AG20443 (cell line): ENCODE data around the gene NEURL2.
"Not testable (repeated sequence)": the region's sequence is repeated elsewhere in the genome, so short reads cannot be mapped to it uniquely, and the experiment has no call there.

Source experiments
- DNase-seq: peaks from one replicate; pipeline ENCODE4 v3.0.0; 2012; ENCODE audit warnings: low spot score, mixed read lengths

NEURL2 gene

DNA sequence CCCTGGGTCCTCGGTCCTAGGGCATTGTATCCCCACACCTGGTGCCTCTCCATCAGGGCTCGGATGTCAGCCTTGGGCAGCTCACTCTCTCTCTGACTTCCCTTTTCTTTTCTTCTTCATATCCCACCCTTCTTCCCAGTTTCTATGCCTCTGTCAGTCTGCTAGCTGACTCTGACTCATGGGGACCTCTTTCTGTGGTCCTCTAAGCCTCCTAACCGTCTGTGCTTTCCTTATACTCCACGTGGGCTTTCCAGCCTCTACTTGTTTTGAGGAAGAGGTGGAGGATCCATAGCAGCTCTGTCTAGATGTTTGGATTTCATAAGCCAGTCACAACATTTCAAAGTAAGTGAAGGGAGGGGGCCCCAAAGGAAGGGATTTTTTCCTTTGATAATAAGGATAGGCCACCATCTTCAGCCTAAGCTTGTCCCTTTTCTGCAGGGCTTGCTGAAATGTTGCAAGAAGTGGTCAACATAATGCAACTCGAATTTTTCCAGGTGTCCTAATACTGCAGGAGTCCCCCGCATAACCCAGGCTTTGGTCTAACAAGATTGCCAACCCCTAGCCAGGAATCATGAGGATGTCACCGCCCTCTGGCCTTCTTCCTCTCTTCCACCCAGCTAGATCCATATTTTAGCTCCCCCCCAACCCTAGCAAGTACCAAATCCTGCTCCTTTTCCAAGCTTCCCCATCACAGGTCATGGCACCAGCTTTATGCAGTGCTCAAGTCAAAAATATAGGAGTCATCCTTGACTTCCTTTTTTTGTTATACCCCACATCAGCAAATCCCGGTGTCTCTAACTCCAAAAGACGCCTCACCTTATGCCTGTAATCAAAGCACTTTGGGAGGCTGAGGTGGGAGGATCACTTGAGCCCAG is 29.7 kb upstream of the NEURL2 start:
- no peak for DNase-seq

DNA sequence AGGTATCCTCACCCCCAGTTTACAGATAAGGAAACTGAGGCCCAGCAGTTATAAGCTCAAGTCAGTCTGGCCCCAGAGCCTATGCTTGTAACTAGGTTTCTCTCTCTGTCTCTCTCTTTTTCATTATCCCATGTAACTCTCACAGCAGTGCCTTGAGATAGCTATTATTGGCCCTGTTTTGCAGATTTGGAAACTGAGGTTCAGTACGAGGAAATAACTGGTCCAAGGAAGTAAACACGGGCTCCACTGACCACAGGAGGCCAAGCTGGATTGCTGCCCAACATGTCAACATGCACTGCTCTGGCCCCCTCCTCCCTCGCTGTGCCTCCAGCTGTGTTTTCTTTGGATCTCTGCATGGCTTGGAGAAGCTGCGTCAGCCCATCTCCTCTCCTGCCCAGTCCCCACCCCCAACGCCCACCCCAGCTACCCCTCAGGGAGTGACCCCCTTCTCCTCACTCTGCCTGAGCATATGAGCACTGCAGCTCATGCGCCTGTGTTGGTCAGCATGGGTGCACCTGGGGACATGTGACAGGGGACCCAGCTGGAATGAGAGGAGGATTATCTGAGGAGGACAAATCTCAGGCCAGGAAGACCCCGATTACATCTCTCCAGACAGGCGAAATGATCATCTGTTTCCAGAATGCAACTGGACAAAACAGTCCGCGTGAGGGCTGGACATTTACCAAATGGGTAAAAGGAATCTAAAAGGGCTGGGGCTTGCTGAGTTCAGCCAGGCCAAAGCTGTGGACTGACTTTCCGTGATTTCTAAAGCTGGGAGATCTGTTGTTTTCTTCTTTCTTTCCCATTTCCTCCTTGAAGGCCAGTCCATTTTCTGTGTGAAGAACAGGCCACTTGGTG is 28.8 kb upstream of the NEURL2 start:
- no peak for DNase-seq

DNA sequence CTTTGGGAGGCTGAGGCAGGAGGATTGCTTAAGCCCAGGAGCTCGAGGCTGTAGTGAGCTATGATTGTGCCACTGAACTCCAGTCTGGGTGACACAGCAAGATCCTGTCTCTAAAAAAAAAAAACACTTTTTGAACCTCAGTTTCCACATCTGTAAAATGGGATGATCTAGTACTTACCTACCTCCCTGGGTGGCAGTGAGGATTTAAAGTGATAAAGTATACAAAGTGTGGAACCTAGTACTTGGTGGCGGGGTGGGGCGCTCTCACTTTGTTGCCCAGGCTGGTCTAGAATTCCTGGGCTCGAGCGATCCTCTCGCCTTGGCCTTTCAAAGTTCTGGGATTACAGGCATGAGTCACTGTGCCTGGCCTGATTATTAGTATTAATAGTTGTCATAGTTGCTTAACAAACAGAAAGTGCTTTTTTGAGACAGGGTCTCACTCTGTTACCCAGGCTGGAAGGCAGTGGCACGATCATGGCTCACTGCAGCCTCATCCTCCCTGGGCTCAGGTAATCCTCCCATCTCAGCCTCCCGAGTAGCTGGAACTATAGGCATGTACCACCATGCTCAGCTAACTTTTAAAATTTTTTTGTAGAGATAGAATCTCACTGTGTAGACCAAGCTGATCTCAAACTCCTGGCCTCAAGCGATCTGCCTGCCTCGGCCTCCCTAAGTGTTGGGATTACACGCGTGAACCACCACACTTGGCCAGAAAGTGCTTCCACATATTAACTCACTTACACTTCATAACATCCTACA is 27.9 kb upstream of the NEURL2 start:
- no peak for DNase-seq

DNA sequence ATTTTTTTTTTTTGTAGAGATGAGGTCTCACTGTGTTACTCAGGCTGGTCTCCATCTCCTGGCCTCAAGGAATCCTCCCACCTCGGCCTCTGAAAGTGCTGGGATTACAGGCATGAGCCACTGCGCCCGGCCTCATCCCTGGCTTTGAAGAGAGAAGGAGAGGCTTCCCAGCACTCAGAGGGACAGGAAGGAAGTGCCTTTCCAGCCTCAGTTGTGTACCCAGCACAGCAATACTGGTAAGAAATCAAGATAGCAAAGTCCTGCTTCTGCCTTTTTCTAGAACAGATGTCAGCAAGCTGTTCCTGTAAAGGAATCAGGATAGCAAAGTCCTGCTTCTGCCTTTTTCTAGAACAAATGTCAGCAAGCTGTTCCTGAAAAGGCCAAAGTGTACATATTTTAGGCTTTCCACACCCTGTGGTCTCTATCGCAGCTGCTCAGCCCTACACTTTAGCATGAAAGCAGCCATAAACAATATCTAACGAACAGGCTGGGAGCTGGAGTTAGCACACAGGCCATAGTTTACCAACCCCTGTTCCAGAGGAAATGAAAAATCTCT is 27.3 kb upstream of the NEURL2 start:
- no peak for DNase-seq

DNA sequence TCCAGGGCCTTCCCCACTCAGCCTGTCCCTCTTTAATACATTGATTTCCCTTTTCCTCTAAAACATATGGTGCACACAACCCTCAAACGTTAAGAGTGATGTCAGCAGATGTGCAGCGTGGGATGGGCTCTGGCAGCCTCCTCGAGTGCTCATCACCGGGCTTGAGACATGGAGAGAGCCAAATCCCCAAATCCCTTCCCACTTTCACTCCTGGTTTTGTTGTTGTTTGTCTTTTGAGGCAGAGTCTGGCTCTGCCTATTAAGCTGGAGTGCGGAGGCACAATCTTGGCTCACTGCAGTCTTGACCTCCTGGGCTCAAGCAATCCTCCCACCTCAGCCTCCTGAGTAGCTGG is 26.8 kb upstream of the NEURL2 start:
- no peak for DNase-seq

DNA sequence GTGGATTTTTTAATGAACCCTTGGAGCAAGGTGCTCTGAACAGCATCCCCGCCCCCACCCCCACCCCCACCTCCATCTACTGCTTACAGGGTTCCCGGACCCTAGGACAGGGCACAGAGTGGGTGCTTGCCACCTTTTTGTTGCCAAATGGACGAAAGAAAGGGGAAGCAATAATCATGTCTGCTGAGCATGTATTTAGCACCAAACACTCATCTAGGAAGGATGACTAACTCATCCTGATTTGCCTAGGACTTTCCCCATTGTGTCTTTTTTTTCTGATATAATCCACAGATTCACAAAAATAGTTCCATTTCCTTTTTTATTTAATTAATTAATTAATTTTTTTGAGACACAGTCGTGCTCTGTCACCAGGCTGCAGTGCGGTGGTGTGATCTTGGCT is 22.1 kb upstream of the NEURL2 start:
- DNase-seq: no peak

DNA sequence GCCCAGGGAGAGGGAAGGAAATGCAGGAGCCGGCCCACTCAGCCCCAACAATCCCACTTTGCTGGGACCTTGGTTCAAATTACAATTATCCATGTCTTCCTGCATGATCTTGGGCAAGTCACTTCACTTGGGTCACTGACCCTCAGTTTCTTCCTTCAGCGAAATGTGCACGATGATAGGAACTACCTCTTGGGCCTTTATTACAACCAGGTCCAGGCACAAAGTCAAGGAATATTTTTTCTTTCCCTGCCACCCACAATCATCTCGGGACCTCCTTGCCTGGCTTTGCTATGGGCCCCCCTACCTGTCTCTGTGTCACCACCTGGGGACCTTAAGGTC is 21.3 kb upstream of the NEURL2 start:
- no peak for DNase-seq

DNA sequence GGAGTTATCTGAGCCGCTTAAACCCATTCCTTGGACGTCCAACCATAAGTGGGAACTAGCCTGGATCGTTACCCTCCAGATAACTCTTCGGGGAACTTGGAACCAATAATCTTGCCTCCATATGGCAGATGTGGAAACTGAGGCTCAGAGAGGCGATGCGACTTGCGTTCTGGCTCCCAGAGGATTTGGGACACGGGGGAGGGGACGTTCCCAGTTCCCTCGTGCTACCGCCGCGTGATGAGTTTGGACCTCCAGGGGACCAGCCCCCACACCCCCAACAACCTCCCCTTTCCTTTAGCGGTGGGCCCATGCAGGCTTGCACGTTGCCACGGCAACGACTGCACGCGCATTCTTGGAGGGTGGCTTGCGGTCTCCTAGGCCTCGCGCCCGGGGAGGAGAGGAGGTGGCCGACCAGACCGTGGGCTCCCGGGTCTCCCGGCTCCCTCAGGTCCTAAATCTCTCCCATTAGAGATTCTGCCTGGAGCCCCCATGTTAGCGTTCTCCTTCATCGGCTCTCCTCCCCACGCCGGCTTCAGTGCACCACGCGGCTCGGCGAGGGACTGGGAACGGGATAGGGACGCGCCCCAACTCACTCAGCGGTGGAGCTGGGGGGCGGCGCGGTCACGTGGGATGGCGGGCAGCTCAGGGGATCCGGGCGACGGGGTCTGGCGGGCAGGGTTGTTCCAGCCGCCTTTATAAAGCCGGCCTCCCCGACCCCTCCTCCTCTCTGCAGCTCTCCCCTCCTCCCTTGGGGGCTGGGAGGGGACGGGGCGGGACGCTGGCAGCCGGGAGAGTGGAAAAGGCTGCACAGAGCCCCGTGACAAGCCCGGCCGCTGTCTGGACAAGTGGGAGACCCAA is 20.7 kb upstream of the NEURL2 start, which contains the start of gene PLTP:
Gene PLTP, minus strand, starts transcription at position 670 of the 858 bp plus-strand sequence. CDS start 703 bp downstream, outside the sequence.
- peak; percentile 68 for DNase-seq

DNA sequence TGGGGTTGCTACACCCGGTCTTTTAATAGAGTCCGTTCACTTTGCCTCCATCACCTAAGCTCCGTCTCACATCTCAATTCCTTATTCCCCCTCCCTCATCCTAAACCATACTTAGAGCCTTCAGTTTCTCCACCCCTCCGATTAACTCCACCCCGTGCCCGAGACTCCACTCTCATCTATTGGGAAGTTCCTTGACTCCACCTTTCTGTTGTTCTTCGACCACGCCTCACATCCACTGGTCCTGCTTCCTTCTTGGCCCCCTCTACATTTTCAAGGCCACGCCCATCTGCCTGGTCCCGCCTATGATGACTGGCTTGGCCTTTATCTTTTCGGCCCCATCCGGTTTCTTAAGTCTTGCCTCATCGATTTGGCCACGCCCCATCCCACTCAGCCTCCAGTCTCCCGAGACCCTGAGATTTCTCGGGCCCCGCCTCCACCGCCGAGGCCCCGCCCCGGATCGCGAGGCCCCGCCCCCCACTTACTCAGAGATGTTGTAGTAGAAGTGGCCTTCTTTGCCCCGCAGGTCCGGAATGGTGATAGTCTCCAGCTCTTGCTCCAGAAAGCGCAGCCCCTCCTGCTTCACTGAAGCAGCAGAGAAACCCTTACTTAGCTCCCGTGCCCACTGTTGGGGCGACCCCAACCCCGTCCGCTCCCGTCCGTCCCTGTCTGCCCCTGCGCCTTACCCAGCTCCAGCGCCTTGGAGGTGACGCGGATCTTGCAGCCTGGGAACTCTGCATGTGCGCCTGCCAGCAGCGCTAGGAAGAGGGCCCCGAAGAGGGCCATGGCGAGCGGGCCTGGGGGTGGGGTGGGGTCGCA is 19.9 kb upstream of the NEURL2 start:
- DNase-seq: peak; percentile 97

DNA sequence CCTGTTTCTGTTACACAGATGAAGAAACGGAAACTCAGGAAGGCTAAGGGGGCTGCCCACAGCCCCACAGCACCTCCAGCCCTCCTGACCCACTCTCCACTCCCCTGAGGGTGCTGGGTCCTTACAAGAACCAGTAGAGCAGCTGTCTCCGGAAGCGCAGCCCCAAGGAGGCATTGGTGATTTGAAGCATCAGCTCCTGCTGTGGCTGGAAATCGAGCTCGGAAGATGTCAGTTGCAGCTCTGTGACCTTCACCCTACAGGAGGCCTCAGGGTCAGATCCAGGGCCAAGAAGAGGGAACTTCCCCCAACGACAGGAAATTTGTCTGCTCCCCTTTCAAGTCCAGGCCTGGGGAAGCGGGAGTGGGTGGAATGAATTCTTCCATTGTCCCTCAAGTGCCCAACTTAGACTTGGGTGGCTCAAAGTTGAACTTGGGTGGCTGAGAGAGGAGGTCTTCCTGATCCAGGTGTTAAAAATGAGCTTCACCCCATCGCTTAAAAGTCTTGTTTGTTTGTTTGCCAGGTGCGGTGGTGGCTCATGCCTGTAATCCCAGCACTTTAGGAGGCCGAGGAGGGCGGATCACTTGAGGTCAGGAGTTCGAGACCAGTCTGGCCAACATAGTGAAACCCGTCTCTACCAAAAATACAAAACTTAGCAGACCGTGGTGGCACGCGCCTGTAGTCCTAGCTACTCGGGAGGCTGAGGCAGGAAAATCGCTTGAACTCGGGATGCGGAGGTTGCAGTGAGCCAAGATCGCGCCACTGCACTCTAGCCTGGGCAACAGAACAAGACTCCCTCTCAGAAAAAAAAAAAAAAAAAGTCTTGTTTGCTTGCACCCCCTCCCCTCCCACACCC is 19.0 kb upstream of the NEURL2 start:
- DNase-seq: no peak

DNA sequence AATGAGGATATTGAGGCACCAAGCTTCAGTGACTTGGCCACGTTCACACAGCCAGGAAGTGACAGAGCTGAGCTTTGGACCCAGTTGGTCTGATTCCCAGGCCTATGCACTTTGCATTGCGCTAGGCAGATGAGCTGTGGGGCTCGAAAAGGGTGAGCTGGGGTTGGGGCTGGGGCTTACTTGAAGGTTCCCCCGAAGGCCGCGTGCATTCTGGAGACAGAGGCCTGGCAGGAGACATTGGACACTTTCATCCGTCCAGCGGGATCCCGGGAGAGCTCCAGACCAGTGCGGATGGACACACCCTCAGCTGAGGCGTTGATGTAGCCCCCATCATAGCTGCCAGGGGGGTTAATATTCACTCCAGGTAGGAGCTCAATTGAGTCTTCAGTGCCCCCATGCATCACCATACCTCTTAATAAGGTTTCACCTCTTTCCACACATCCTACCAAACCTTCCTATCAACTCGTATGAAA is 18.4 kb upstream of the NEURL2 start:
- DNase-seq: no peak

DNA sequence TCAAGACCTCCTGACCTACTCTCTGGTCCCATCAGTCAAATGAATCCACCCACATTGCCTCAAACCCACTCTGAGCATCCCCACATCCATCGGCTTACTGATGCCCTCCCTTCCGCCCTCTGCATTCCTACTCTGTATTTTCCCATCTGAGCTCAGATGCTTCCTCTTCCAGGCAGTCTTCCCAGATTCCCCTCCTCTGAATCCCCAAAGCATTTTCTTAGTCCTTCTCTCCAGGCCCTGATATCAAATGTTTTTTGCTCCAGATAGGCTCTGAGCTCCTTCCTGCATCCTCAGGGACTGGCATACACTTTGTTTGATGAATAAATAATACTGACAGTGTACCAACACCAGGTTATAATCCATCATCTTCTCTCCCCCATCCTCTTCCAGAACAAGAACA is 17.1 kb upstream of the NEURL2 start:
- DNase-seq: no peak

DNA sequence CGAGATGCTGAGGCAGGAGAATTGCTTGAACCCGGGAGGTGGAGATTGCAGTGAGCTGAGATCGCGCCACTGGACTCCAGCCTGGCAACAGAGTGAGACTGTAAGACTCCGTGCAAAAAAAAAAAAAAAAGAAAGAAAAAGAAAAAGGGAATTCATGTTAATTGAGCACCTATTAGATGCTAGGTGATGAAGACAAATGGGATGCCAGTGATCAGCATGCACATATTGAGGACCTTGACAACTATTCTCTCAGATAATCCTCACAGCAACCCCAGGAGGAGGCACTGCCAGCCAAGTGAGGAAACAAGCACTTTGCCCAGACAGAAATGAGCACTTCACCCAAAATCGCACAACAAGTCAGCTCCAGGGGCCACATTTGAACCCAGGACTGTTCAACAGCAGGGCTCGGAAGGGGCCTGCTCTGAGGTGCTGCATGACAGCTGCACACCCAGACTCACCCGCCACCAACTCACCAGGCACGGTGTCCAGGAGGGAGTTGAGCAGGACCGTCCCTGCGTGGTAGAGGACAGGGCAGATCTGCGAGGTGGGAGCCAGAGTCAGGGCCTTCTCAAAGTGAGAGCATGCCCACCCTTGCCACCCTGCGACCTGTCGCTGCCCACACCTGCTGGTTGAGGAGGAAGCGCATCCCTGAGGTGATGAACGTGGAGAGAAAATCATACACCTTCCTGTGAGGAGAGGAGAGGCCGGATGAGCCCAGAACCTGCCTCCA is 16.4 kb upstream of the NEURL2 start:
- DNase-seq: no peak

DNA sequence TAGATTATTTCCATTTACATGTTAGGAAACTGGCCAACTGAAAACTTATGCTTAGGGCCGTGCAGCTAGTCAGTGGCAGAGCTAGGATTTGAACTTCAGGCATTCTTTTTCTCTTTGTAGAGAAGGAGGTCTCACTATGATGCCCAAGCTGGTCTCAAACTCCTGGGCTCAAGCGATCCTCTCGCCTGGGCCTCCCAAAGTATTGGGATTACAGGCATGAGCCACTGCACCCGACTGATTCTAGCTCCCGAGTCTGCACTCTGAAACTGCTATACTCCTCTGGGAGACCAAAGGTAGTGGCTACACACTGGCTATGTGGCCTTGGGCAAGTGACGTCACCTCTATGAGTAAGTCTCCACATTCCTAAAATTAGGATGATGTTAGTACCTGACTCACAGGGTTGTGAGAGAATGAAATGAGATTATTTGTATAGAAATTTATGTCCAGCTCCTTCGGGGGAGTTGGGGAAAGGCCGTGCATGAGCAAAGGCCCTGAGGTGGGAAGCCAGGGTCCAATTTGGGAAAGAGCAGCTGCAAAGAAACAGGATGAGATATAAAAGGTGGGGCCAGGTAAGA is 14.6 kb upstream of the NEURL2 start:
- DNase-seq: peak; percentile 68

DNA sequence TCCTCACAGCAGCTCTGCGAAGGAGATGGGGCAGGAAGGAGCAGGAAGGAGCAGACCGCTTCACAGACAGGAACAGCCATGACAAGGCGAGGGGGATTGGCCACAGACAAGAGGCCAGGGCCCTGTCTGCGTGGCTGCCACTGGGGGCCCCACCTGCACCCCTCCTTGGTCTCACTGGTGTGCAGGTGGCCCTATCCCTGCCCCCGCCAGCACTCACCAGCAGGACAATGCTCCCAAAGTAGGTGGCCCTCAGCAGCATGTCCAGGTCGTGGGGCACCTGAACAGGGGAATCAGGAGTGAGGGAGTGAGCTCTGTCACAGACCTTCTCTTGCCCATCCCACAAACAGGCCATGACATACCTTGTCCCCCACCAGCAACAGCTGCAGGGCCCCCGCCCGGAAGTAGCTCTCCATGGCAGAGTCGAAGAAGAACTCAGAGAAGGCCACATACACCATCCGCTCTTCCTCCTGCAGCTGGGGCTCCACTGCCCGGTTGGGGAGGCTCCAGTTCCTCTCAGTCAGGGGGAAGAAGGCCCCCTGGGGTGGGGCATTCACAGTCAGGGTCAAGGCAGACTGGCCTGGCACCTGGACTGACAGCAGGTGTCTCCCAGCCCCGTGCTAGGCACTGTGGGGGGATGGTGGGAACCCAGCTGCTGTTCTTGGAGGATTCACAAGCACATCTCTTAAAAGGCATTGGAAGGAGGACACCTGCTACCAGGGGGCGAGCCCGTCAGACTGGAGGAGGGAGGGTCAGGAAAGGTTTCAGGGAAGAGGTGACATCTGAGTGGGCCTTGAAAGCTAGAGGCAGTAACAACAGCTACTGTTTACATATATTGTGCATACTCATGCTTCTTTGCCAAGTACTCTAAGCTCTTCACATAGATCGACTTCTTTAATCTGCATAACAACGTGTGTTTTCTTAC is 13.8 kb upstream of the NEURL2 start:
- no peak for DNase-seq

DNA sequence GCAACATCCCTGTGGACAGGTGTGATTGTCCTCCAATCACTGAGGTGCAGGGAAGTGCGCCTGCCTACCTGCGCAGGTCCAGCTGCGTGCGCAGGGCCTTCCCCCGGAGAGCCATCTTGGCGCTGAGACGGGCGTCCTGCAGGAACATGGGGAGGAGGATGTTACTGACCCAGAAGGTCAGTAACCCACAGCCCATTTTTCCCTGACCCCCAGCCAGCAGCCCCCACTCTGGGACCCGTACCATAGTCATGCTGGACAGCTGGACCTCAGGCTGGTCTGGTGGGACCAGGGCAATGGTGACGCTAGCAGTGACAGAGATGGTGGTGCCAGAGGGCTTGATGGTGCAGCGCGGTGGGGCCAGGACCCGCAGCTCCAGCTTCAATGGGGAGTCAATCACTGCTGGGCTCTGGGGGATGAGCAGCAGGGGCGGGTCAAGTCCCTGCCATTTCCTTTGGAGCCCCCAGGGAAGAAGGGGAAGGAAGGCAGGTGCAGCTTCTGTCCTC is 11.2 kb upstream of the NEURL2 start:
- no peak for DNase-seq

DNA sequence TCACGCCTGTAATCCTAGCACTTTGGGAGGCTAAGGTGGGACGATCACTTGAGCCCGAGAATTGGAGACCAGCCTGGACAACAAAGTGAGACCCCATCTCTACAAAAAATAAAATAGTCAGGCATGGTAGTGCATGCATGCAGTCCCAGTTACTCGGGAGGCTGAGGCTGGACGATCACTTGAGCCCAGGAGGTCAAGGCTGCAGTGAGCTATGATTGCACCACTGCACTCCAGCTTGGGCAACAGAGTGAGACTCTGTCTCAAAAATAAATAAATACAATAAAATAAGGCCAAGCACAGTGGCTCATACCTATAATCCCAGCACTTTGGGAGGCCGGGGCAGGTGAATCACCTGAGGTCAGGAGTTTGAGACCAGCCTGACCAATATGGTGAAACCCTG is 10.3 kb upstream of the NEURL2 start:
- not testable (repeated sequence) for DNase-seq
